HG02981 (cell line): Measurements from ENCODE around the gene CSTPP1.
"Not testable (repeated sequence)": the region's sequence is repeated elsewhere in the genome, so short reads cannot be mapped to it uniquely, and the experiment has no call there.

Source experiments
- ATAC-seq: cut with Tn5 transposase; IDR thresholded peaks from one replicate; pipeline ENCODE4 v1.9.1; 2021; ENCODE audit warnings: mild to moderate bottlenecking, moderate library complexity; ENCODE audit not compliant: unreplicated experiment

CSTPP1 gene

DNA sequence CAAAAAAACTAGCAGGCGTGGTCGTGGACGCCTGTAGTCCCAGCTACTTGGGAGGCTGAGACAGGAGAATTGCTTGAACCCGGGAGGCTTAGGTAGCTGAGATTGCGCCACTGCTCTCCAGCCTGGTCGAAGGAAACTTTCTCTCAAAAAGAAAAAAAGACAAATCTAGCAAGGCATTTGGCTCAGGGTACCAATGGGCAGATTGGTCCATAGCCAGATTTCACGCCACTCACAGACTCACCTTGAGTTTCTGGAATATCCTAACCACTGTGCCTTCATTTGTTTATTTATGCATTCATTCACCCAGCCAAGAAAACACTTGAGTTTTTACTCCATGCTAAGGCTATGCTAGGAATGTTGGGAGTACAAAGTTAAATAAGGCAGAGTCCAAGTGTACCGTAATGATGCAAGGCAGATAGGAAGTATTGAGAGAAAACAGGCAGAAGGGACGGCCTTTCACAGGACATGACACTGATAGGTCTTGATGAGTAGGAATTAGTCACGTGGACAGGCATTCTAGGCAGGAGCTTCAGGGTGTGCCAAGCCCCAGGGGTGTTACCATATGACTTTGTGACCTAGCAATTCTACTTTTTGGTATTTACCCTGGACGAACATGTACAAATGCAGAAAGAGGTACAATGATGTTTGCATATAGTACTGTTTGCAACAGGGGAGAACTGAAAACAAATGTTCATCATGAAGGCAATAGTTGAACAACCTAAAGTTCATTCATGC lies 252.7 kb downstream of the CSTPP1 start:
- no peak for ATAC-seq

DNA sequence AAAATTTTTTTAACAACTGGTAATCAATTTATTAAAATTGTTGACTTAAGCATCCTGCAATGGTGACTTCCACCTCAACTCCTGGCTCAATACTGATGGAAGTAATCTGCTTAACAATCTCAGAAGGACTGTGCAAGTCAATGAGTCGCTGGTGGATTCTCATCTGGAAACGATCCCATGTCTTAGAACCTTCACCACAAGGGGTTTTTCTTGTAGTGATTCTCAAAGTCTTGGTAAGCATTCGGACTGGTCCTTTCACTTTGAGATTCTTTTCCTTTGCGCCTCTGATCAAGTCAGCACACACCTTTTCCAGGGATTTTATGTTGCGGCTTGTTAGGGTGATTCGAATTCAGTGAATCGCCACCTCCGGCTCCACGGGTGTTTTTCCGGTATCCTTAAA lies 254.6 kb downstream of the CSTPP1 start:
- not testable (repeated sequence) for ATAC-seq

- ATAC-seq: no peak
These were observed 255.6 kb downstream of the CSTPP1 start for GRCh38 chr11:47192111-47192510.

DNA sequence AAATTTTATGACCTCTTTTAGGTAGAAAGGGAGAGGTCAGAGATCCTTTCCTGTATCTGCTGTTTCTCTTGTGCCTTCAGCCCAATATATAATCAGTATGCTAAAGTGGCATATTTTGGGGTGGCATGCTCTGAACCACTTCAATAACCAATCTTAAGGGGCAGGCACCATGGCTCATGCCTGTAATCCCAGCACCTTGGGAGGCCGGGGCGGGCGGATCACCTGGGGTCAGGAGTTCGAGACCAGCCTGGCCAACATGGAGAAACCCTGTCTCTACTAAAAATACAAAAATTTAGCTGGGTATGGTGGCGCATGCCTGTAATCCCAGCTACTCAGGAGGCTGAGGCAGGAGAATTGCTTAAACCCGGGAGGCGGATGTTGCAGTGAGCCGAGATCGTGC lies 261.6 kb downstream of the CSTPP1 start:
- not testable (repeated sequence) for ATAC-seq

- no peak for ATAC-seq
These were observed 264.5 kb downstream of the CSTPP1 start for GRCh38 chr11:47201015-47201414.

DNA sequence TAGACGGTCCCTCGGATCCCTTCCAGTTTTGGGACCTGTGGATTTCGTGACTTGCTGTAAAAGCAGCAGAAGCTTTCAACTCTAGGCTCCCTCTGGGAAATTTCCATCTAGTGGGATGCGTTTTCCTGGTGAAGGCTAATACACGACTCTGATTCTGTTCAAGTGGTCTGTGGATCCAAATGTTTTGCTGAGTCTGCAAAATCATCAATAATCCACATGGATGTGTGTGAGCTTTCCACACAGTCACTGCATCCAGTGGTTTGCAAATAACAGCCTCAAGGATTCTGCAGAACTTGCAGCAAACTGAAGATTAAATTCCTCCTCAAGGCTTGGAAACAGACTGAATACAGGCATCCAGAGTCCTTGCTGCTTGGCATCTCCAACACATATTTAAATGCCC lies 266.0 kb downstream of the CSTPP1 start:
- no peak for ATAC-seq

GRCh38 chr11:47204637-47204989 lies 268.1 kb downstream of the CSTPP1 start:
- no peak for ATAC-seq

- ATAC-seq: not testable (repeated sequence)
These were observed 270.0 kb downstream of the CSTPP1 start for GRCh38 chr11:47206577-47206976.

DNA sequence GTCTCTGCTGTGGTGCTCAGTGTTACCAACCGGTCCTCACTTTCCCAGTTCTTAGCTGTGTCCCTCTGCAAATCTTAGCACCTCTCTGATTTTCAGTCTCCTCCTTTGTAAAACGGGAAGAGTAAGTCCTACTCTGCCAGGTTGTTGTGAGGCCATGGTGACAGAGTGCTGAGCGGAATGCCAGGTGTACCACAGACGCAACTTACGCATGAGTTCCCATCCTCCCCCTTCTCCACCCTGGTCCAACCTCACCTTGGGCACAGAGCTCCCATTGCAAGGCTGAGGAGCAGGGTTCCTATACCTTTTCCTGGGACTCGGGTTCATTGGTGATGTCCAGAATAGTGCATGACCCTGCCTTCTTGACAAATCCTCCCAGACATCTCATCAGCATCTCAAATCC lies 270.9 kb downstream of the CSTPP1 start:
- no peak for ATAC-seq

- not testable (repeated sequence) for ATAC-seq
These were observed 271.5 kb downstream of the CSTPP1 start for GRCh38 chr11:47208008-47208552.

- no peak for ATAC-seq
These were observed 272.1 kb downstream of the CSTPP1 start for GRCh38 chr11:47208628-47209027.
